ENCODE results near the gene TRAF7.
"Not testable (repeated sequence)": the region's sequence is repeated elsewhere in the genome, so short reads cannot be mapped to it uniquely, and the experiment has no call there.

Gene TRAF7

GRCh38 chr16:2155091-2155950 lies at the start of gene TRAF7:
Gene TRAF7 (plus strand): TSS chr16:2155782. CDS start chr16:2163921, 8,139 bp downstream.
- DNase-seq = peak; percentile 100

GRCh38 chr16:2106211-2106610 lies 49.4 kb upstream of the TRAF7 start:
- not testable (repeated sequence) for DNase-seq

- not testable (repeated sequence) for DNase-seq
Measured at GRCh38 chr16:2107121-2107790, 48.3 kb upstream of the TRAF7 start.

- not testable (repeated sequence) for DNase-seq
Measured at GRCh38 chr16:2107791-2108125, 47.8 kb upstream of the TRAF7 start.

- not testable (repeated sequence) for DNase-seq
Measured at GRCh38 chr16:2108446-2109270, 46.9 kb upstream of the TRAF7 start.

GRCh38 chr16:2109271-2109580 lies 46.4 kb upstream of the TRAF7 start:
- not testable (repeated sequence) for DNase-seq

- DNase-seq = not testable (repeated sequence)
Measured at GRCh38 chr16:2109872-2110271, 45.7 kb upstream of the TRAF7 start.

GRCh38 chr16:2110332-2111008 lies 45.1 kb upstream of the TRAF7 start:
- DNase-seq = not testable (repeated sequence)

GRCh38 chr16:2111009-2111353 lies 44.6 kb upstream of the TRAF7 start:
- not testable (repeated sequence) for DNase-seq

GRCh38 chr16:2111412-2112335 lies 43.9 kb upstream of the TRAF7 start:
- not testable (repeated sequence) for DNase-seq

GRCh38 chr16:2112539-2113106 lies 43.0 kb upstream of the TRAF7 start:
- not testable (repeated sequence) for DNase-seq

- DNase-seq = not testable (repeated sequence)
Measured at GRCh38 chr16:2114225-2114624, 41.4 kb upstream of the TRAF7 start.

- not testable (repeated sequence) for DNase-seq
Measured at GRCh38 chr16:2114885-2115590, 40.5 kb upstream of the TRAF7 start.

GRCh38 chr16:2115591-2115973 lies 40.0 kb upstream of the TRAF7 start:
- DNase-seq = no peak

GRCh38 chr16:2116428-2116827 lies 39.2 kb upstream of the TRAF7 start:
- not testable (repeated sequence) for DNase-seq

GRCh38 chr16:2117341-2117740 lies 38.2 kb upstream of the TRAF7 start:
- DNase-seq = not testable (repeated sequence)

- DNase-seq = not testable (repeated sequence)
Measured at GRCh38 chr16:2117960-2118722, 37.4 kb upstream of the TRAF7 start.

- DNase-seq = peak; percentile 61
Measured at GRCh38 chr16:2121325-2121724, 34.3 kb upstream of the TRAF7 start.

GRCh38 chr16:2121853-2122252 lies 33.7 kb upstream of the TRAF7 start:
- no peak for DNase-seq

- DNase-seq = no peak
Measured at GRCh38 chr16:2122429-2122828, 33.2 kb upstream of the TRAF7 start.
